Measurements from ENCODE around the gene MRAS.

DNA sequence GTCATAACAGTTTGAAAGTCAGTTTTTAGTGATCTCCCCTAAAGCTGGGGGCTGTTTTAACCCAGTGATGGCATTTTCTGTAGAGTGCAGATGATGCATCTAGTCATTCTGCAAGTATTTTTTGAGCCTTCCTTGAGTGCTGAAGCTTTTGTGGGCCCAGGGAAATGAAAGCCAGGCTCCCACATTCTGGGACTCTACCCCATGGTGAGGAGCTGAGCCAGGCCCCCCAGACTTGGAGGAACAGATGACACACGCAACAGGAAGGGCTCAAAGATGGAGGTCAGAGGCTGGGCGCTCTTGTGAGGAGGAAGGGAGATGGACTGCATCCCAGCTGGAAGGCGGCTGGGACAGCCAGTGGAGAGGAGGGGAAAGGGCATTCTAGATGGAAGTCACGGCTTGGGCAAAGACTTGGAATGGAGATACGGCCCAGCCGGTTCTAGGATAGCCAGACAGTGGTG lies 40.8 kb downstream of the MRAS start:
- TF ChIP-seq, protein P1, sequence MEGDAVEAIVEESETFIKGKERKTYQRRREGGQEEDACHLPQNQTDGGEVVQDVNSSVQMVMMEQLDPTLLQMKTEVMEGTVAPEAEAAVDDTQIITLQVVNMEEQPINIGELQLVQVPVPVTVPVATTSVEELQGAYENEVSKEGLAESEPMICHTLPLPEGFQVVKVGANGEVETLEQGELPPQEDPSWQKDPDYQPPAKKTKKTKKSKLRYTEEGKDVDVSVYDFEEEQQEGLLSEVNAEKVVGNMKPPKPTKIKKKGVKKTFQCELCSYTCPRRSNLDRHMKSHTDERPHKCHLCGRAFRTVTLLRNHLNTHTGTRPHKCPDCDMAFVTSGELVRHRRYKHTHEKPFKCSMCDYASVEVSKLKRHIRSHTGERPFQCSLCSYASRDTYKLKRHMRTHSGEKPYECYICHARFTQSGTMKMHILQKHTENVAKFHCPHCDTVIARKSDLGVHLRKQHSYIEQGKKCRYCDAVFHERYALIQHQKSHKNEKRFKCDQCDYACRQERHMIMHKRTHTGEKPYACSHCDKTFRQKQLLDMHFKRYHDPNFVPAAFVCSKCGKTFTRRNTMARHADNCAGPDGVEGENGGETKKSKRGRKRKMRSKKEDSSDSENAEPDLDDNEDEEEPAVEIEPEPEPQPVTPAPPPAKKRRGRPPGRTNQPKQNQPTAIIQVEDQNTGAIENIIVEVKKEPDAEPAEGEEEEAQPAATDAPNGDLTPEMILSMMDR (conservative IDR thresholded peaks at IDR 0.05; ENCODE audit: low read depth, low read length): no peak
- TF ChIP-seq POLR2A (IDR thresholded peaks at IDR 0.05; ENCODE audit: low read depth, low read length) (no peak), SMC3 (IDR thresholded peaks at IDR 0.05; ENCODE audit: low read depth, low read length) (no peak), MXI1 (IDR thresholded peaks at IDR 0.05; ENCODE audit: borderline replicate concordance, low read depth, low read length) (no peak), RCOR1 (IDR thresholded peaks at IDR 0.05; ENCODE audit: insufficient replicate concordance, low read length) (no peak), RFX5 (IDR thresholded peaks at IDR 0.05; ENCODE audit: low read depth, low read length) (no peak), RAD21 (IDR thresholded peaks at IDR 0.05; ENCODE audit: low read length) (no peak), USF2 (IDR thresholded peaks at IDR 0.05; ENCODE audit: low read depth, low read length) (no peak)
- TF ChIP-seq, protein P2, sequence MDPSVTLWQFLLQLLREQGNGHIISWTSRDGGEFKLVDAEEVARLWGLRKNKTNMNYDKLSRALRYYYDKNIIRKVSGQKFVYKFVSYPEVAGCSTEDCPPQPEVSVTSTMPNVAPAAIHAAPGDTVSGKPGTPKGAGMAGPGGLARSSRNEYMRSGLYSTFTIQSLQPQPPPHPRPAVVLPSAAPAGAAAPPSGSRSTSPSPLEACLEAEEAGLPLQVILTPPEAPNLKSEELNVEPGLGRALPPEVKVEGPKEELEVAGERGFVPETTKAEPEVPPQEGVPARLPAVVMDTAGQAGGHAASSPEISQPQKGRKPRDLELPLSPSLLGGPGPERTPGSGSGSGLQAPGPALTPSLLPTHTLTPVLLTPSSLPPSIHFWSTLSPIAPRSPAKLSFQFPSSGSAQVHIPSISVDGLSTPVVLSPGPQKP (IDR thresholded peaks at IDR 0.05; ENCODE audit: borderline replicate concordance, low read depth, low read length): no peak
